HG03280 (cell line): Measurements from ENCODE around the gene AMPD2.
"Not testable (repeated sequence)": the region's sequence is repeated elsewhere in the genome, so short reads cannot be mapped to it uniquely, and the experiment has no call there.

Experiments
- ATAC-seq: cut with Tn5 transposase; IDR thresholded peaks from one replicate; pipeline ENCODE4 v1.9.1; 2021; ENCODE audit warnings: mild to moderate bottlenecking, moderate library complexity; ENCODE audit not compliant: unreplicated experiment

Gene AMPD2

DNA sequence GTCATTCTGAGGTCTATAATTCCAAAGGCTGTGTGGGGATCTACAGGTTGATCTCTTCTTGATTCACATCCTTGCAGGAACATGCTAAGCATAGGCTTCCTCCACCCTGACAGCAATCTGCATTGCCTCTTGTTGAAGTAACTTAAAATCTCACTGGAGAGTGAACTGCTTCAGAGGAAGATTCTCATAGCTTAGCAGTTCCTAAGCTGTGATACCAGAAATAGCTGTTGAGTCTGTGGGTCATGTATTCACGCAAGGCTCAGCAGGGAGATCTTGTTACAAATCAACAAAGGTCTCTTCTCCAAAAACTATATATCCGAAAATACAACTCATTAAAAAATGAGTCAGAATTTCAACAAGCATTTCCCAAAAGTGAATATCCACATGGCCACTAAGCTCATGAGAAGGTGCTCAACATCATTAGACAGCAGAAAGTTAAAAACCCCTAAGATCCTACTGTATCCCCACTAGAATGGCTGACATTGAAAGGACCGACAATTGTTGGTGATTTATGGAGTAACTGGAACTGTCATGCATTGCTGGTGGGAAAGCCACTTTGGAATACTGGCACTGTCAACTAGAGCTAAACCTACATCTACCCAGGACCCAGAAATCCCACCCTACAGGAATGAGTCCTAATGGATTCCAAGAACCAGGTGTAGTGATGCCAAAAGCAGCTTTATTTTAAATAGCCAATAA, 57.2 kb downstream of the AMPD2 start:
- not testable (repeated sequence) for ATAC-seq

DNA sequence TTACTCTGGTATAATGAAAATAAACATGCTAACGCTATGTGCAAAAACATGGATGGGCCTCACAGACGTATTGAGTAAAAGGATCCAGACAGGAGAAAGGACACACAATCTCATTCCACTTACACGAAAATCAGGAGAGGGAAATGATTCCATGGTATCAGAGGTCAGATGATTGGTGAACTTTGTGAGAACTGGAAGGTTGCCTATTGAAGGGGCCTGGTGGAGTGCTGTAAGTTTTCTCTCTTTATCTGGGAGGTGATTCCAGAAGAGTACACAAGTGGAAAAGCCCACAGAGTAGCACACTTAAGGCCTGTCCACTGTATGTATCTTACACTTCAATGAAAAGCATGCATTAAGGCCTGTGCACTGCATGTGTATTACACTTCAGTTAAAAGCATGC, 57.8 kb downstream of the AMPD2 start:
- no peak for ATAC-seq

DNA sequence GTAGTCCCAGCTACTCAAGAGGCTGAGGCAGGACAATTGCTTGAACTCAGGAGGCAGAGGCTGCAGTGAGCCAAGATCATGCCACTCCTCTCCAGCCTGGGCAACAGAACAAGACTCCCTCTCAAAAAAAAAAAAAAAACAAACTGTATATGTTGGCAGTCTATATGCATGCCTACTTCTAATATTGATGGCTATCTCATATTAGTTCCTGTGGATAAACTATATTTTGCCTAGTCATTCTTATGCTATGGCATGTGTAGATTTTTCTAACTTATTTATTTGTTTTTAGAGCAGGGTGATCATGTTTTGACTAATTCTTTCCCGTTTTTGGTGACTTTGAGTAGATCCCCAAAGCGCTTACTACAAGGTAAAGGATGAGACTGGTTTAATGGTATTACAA, 59.0 kb downstream of the AMPD2 start:
- not testable (repeated sequence) for ATAC-seq
